Measurements from ENCODE around the gene SRXN1. TPM values are rescaled to one million over a fixed set of nuclear protein-coding genes. Genes with fewer than 3 reads are reported as not detected.

Gene SRXN1
- polyA plus RNA-seq, 1 experiment = 64.6 TPM

GRCh38 chr20:623021-623420 is 30.0 kb downstream of the SRXN1 start:
- TF ChIP-seq, protein P1, sequence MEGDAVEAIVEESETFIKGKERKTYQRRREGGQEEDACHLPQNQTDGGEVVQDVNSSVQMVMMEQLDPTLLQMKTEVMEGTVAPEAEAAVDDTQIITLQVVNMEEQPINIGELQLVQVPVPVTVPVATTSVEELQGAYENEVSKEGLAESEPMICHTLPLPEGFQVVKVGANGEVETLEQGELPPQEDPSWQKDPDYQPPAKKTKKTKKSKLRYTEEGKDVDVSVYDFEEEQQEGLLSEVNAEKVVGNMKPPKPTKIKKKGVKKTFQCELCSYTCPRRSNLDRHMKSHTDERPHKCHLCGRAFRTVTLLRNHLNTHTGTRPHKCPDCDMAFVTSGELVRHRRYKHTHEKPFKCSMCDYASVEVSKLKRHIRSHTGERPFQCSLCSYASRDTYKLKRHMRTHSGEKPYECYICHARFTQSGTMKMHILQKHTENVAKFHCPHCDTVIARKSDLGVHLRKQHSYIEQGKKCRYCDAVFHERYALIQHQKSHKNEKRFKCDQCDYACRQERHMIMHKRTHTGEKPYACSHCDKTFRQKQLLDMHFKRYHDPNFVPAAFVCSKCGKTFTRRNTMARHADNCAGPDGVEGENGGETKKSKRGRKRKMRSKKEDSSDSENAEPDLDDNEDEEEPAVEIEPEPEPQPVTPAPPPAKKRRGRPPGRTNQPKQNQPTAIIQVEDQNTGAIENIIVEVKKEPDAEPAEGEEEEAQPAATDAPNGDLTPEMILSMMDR (IDR thresholded peaks at IDR 0.05; ENCODE audit: low read depth, low read length) = no peak
- peaks cover 4% of the 10 kb centered on the region; the same call in 1 of the 2 replicates for H3K9me3 ChIP-seq (ENCODE audit: control insufficient read depth, insufficient read depth, low read length)
- ChIA-PET POLR2A (no interaction called here), CTCF (interaction anchor here (0.5 to 1.6 kb wide), 2 partner anchors 22 to 105 kb away, joined by 7 to 8 read pairs; no protein-coding TSS in a partner anchor)
- no peak overlapping the region for H3K4me3 ChIP-seq (ENCODE audit: low read depth, low read length)
- no peak for DNase-seq (ENCODE audit: low read depth, low spot score)
- H3K27ac ChIP-seq (ENCODE audit: low read depth, low read length) = no peak overlapping the region
- H3K27me3 ChIP-seq (ENCODE audit: control insufficient read depth, insufficient read depth, low read length) = peaks cover 33% of the 10 kb centered on the region

DNA sequence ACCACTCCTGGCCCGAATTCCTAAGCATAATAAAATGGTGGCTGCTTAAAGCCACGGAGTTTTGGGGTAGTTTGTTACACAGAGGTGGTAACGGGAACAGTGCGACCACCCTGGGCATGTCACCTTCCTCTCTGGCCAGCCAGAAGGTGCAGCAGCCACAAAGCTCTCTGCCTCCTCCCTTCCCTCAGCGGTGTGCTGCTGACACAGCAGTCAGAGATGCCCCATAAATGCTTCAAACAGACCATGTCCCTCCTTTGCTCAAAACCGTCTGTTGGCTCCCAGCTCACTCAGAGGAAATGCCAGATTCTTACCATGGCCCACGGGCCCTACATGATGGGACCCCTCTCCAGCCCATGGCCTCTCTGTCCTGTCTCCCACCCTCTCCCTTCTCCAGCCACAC is 30.8 kb downstream of the SRXN1 start:
- no peak for DNase-seq (ENCODE audit: low read depth, low spot score)
- CTCF ChIA-PET = interaction anchor here (0.9 to 1.2 kb wide), 2 partner anchors 23 to 61 kb away, joined by 3 to 4 read pairs; no protein-coding TSS in a partner anchor
- no peak overlapping the region for H3K4me3 ChIP-seq (ENCODE audit: low read depth, low read length)
- no peak overlapping the region for H3K27ac ChIP-seq (ENCODE audit: low read depth, low read length)
- peaks cover 6% of the 10 kb centered on the region; the same call in 1 of the 2 replicates for H3K9me3 ChIP-seq (ENCODE audit: control insufficient read depth, insufficient read depth, low read length)
- peaks cover 32% of the 10 kb centered on the region for H3K27me3 ChIP-seq (ENCODE audit: control insufficient read depth, insufficient read depth, low read length)
- TF ChIP-seq, protein P1 (IDR thresholded peaks at IDR 0.05; ENCODE audit: low read depth, low read length) = no peak
- POLR2A ChIA-PET = no interaction called here

DNA sequence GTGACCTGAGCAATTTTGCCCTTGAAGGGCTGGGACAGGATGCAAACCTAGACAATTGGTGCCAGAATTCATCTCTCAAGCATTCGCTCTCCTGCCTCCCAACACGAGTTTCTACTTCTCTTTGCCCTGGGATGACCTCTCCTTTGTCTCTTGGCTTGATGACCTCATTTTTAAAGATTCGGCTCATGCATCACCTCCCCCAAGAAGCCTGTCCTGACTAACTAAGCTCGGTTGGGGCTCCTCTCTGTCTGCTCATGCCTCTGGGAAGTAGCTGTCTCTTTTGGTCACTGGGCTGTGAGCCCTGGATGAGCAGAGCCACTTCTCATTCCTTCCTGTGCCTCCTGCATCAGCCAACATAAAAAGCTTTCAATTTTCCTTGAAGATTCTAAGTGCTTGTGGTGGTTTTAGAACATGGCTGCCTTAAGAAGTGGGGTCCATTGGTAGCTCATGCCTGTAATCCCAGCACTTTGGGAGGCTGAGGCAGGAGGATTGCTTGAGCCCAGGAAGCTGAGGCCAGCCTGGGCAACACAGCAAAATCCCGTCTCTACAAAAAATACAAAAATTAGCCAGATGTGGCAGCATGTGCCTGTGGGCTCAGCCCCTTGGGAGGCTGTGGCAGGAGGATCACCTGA is 31.8 kb downstream of the SRXN1 start:
- TF ChIP-seq, protein P1 (IDR thresholded peaks at IDR 0.05; ENCODE audit: low read depth, low read length) = no peak
- peaks cover 6% of the 10 kb centered on the region; the same call in 1 of the 2 replicates for H3K9me3 ChIP-seq (ENCODE audit: control insufficient read depth, insufficient read depth, low read length)
- POLR2A ChIA-PET = no interaction called here
- peaks cover 27% of the 10 kb centered on the region for H3K27me3 ChIP-seq (ENCODE audit: control insufficient read depth, insufficient read depth, low read length)
- CTCF ChIA-PET = interaction anchor here (0.9 to 1.2 kb wide), 2 partner anchors 24 to 60 kb away, joined by 3 to 4 read pairs; no protein-coding TSS in a partner anchor
- H3K4me3 ChIP-seq (ENCODE audit: low read depth, low read length) = no peak overlapping the region
- DNase-seq (ENCODE audit: low read depth, low spot score) = no peak
- H3K27ac ChIP-seq (ENCODE audit: low read depth, low read length) = no peak overlapping the region

- TF ChIP-seq, protein P1 (IDR thresholded peaks at IDR 0.05; ENCODE audit: low read depth, low read length) = no peak
- Histone ChIP-seq H3K4me3 (ENCODE audit: low read depth, low read length) (no peak overlapping the region), H3K27me3 (ENCODE audit: control insufficient read depth, insufficient read depth, low read length) (peaks cover 23% of the 10 kb centered on the region), H3K9me3 (ENCODE audit: control insufficient read depth, insufficient read depth, low read length) (peaks cover 6% of the 10 kb centered on the region; the same call in 1 of the 2 replicates), H3K27ac (ENCODE audit: low read depth, low read length) (no peak overlapping the region)
- DNase-seq (ENCODE audit: low read depth, low spot score) = no peak
- ChIA-PET CTCF (no interaction called here), POLR2A (no interaction called here)
Measured at GRCh38 chr20:620246-620645, 32.8 kb downstream of the SRXN1 start.

GRCh38 chr20:618980-619379 is 34.0 kb downstream of the SRXN1 start:
- H3K27me3 ChIP-seq (ENCODE audit: control insufficient read depth, insufficient read depth, low read length) = peaks cover 20% of the 10 kb centered on the region
- POLR2A ChIA-PET = no interaction called here
- H3K4me3 ChIP-seq (ENCODE audit: low read depth, low read length) = no peak overlapping the region
- TF ChIP-seq, protein P1 (IDR thresholded peaks at IDR 0.05; ENCODE audit: low read depth, low read length) = no peak
- no peak for DNase-seq (ENCODE audit: low read depth, low spot score)
- no peak overlapping the region for H3K27ac ChIP-seq (ENCODE audit: low read depth, low read length)
- peaks cover 6% of the 10 kb centered on the region; the same call in 1 of the 2 replicates for H3K9me3 ChIP-seq (ENCODE audit: control insufficient read depth, insufficient read depth, low read length)
- CTCF ChIA-PET = no interaction called here

Data from AG04450 (cell line).